ENCODE measurements around the gene ZNF846.
"Not testable (repeated sequence)": the region's sequence is repeated elsewhere in the genome, so short reads cannot be mapped to it uniquely, and the experiment has no call there.

DNA sequence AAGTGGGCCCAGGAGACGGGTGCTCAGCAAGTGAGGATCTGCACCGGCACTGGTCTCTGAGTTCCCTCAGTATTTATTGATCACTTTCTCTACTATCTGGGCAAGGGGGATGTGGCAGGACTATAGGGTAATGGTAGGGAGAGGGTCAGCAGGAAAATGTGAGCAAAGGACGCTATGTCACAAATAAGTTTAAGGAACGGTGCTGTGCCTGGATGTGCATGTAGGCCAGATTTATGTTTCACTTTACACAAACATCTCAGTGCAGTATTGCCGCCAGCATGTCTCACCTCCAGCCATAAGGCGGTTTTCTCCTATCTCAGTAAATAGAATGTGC, 15.6 kb upstream of the ZNF846 start:
- TF ChIP-seq, protein P1, sequence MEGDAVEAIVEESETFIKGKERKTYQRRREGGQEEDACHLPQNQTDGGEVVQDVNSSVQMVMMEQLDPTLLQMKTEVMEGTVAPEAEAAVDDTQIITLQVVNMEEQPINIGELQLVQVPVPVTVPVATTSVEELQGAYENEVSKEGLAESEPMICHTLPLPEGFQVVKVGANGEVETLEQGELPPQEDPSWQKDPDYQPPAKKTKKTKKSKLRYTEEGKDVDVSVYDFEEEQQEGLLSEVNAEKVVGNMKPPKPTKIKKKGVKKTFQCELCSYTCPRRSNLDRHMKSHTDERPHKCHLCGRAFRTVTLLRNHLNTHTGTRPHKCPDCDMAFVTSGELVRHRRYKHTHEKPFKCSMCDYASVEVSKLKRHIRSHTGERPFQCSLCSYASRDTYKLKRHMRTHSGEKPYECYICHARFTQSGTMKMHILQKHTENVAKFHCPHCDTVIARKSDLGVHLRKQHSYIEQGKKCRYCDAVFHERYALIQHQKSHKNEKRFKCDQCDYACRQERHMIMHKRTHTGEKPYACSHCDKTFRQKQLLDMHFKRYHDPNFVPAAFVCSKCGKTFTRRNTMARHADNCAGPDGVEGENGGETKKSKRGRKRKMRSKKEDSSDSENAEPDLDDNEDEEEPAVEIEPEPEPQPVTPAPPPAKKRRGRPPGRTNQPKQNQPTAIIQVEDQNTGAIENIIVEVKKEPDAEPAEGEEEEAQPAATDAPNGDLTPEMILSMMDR (conservative IDR thresholded peaks at IDR 0.05), result not testable (repeated sequence)
- TF ChIP-seq ZFX (IDR thresholded peaks at IDR 0.05), result not testable (repeated sequence)
